Lower leg skin (tissue), 4 donors: ENCODE measurements around the gene TK2. TPM values are rescaled to one million over a fixed set of nuclear protein-coding genes. Genes with fewer than 3 reads are reported as not detected.
"Not testable (repeated sequence)": the region's sequence is repeated elsewhere in the genome, so short reads cannot be mapped to it uniquely, and the experiment has no call there.

ENCODE experiments used
- DNase-seq, 2 donors: peaks; one replicate each; pipeline ENCODE4 v3.0.0-alpha.2; 2019; ENCODE audit warnings: low spot score in 2 of 2
- H3K4me3 ChIP-seq: fragments of 200-600 bp; sonication (generic); 2 replicates; pipeline ENCODE4 v1.5.1; 2017; ENCODE audit warnings: mild to moderate bottlenecking, low read depth; ENCODE audit not compliant: poor library complexity, severe bottlenecking
- CTCF ChIP-seq, 3 donors: fragments of 450-650 bp; IDR thresholded peaks; one replicate each; pipeline ENCODE4 v1.5.1; 2016; ENCODE audit warnings: antibody characterized with exemption in 3 of 3, mild to moderate bottlenecking in 3 of 3, moderate library complexity in 2 of 3
- POLR2A ChIP-seq, 2 donors: fragments of 450-650 bp; IDR thresholded peaks; one replicate each; pipeline ENCODE4 v1.6.1; 2016 to 2017; ENCODE audit warnings: antibody characterized with exemption in 2 of 2, mild to moderate bottlenecking in 1 of 2, moderate library complexity in 1 of 2
- WGBS, 2 donors: methylation state at CpG; one replicate each; pipeline ENCODE4 v1.1.5; 2018; 5-methylcytosine and 5-hydroxymethylcytosine counted together
- intact Hi-C: fragments of 100-400 bp; cut with DNase I; formaldehyde crosslinking; loops from one replicate; pipeline ENCODE4 v1.15.0; 2023; ENCODE audit warnings: low total_unique reads
- total RNA-seq, 4 donors: library from RNA; depleted of rRNA; stranded (reverse); fragments of >200 nt; gene quantifications; one replicate each; pipeline ENCODE4 v1.1.0, GENCODE V29; 2016

Gene TK2
- total RNA-seq, 4 donors from 2014 or later: 15.3 to 28.3 (median 22.6) TPM

GRCh38 chr16:66568355-66568754, 18.4 kb upstream of the TK2 start:
- WGBS, 2 donors: 94 to 96% methylated on average over 2 of the region's 2 CpGs
- TF ChIP-seq POLR2A (IDR thresholded peaks at IDR 0.05) (no peak), CTCF (IDR thresholded peaks at IDR 0.05) (no peak)

GRCh38 chr16:66567270-66567669, 17.3 kb upstream of the TK2 start:
- 86 to 99% methylated on average over 3 of the region's 3 CpGs for WGBS, 2 donors
- intact Hi-C loops, H3K4me3 ChIP-seq, DNase-seq: not testable (repeated sequence)

More at GRCh38 chr16:66568355-66568754, 18.4 kb upstream of the TK2 start:
- H3K4me3 ChIP-seq: no peak overlapping the region
- DNase-seq: no peak
- intact Hi-C loops: no loop called here

DNA sequence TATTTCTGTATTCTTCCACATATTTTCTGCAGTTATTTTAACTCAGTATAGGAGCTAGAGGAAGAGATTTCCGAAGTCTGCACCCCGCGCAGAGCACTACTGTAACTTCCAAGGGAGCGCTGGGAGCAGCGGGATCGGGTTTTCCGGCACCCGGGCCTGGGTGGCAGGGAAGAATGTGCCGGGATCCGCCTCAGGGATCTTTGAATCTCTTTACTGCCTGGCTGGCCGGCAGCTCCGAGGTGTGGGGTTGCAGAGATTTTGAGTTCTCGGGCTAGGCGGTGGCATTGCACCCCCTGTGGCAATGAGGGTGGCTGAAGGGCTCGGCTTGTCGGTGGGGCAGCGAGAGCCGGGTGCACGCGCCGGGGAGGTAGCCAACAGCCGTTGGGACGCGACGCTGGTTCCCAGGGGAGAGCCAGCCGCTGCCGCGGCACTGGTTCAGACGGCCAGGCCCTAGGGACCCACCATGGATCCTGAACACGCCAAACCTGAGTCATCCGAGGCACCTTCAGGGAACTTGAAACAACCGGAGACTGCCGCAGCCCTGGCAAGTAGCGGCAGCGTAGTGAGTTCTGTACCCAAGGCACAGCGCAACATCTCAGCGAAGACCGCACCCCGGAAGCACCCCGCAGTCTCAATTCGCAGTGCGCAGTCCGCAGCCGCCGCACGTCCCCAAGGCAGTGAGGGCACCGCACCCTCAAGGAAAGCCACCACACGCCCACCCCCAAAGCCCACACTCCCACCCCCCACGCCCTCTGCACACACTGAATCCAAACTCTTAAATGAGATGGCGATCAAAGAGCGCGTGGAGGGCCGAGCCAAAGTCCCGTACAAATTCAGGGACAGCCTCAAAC, 16.4 kb upstream of the TK2 start, which contains the start of gene CMTM1:
Gene CMTM1 (plus strand): TSS at position 389 of the 851 bp plus-strand sequence. CDS start 75 bp downstream, at position 464.
- no peak for DNase-seq
- intact Hi-C loops: no loop called here
- no peak for TF ChIP-seq CTCF (IDR thresholded peaks at IDR 0.05)
- TF ChIP-seq POLR2A (IDR thresholded peaks at IDR 0.05): no peak

DNA sequence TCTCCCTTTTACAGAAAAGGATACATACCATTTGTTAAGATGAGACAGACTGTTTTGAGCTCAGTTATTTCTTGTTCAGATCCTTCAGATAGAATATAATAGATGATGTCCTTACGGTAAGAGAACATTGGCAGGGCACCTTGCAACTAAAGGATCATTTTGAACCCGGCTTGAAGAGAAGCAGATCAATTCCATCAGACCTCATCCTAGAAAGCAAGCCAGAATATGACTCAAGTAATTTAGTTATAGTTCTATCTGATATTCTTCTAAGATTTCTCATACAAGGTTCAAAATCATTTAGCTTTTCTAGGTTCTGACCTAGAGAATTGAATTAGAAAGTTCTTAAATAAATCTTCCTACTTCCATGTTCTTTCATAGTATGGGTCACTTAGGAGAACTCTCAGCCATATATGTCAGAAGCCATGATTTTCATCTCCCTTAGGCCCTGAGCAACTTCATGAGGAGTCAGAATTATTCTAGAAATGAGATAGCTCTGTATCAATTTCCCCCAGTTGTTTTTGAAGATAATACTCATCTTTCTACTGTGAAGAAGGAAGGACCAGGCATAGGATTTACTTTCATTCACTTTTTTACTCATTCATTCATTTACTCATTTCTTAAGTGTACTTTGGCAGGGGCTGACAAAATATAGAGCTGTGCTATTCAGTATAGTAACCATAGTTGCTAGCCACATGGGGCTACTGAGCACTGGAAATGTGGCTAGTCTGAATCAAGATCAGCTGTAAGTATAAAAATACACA, 13.8 kb upstream of the TK2 start:
- intact Hi-C loops: no loop called here
- WGBS, 2 donors: 91% methylated on average over 2 of the region's 2 CpGs
- H3K4me3 ChIP-seq: no peak overlapping the region
- TF ChIP-seq POLR2A (IDR thresholded peaks at IDR 0.05): no peak
- TF ChIP-seq CTCF (IDR thresholded peaks at IDR 0.05): no peak
- DNase-seq: no peak

More for the DNA sequence above, 16.4 kb upstream of the TK2 start, which contains the start of gene CMTM1:
- no peak within 1 kb of the TSS for H3K4me3 ChIP-seq
- WGBS, 2 donors: 92 to 95% methylated on average over 46 to 53 of the region's 54 CpGs

DNA sequence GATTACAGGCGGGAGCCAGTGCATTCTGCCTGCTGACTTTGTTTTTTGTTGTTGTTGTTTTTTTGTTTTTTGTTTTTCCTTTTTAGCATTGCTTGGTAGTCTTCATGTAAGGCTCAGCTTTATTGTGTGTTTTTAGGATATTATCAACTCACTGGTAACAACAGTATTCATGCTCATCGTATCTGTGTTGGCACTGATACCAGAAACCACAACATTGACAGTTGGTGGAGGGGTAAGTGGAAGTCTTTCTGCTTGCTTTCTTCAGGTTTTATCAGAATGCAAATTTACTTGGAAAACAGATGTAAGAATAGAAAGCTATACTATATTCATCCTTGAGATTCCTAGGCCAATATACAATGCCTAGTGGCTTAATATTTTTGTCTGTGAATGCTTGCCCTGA, 13.1 kb upstream of the TK2 start:
- TF ChIP-seq POLR2A (IDR thresholded peaks at IDR 0.05) (no peak), CTCF (IDR thresholded peaks at IDR 0.05) (no peak)
- 83 to 87% methylated on average over 2 of the region's 2 CpGs for WGBS, 2 donors
- intact Hi-C loops: no loop called here
- H3K4me3 ChIP-seq: no peak overlapping the region
- DNase-seq: no peak

- WGBS, 2 donors: 90 to 92% methylated on average over 1 of the region's 1 CpG
- intact Hi-C loops: no loop called here
These were observed 12.5 kb upstream of the TK2 start for GRCh38 chr16:66562409-66562808.

More at GRCh38 chr16:66562409-66562808, 12.5 kb upstream of the TK2 start:
- no peak for TF ChIP-seq CTCF (IDR thresholded peaks at IDR 0.05)
- TF ChIP-seq POLR2A (IDR thresholded peaks at IDR 0.05): no peak
- H3K4me3 ChIP-seq: no peak overlapping the region
- DNase-seq: no peak
